HepG2 (cell line): ENCODE results near the gene CAPN8.

Source experiments
- CTCF ChIP-seq: sonication (generic); formaldehyde crosslinking; IDR thresholded peaks from 2 replicates; pipeline ENCODE4 v1.5.0; 2020; ENCODE audit warnings: mild to moderate bottlenecking, missing genetic modification reagents, moderate library complexity
- DNMT1 ChIP-seq: sonication (generic); formaldehyde crosslinking; IDR thresholded peaks from 2 replicates; pipeline ENCODE4 v1.5.1; 2020; ENCODE audit warnings: mild to moderate bottlenecking, missing genetic modification reagents
- KDM1A ChIP-seq: IDR thresholded peaks from 2 replicates; pipeline ENCODE4 v1.6.1; 2016; ENCODE audit warnings: missing compliant biosample characterization
- KLF11 ChIP-seq: IDR thresholded peaks from 2 replicates; pipeline ENCODE4 v1.6.1; 2016; ENCODE audit warnings: missing compliant biosample characterization
- MEIS1 ChIP-seq: sonication (generic); formaldehyde crosslinking; IDR thresholded peaks from 2 replicates; pipeline ENCODE4 v1.9.0; 2021; ENCODE audit warnings: mild to moderate bottlenecking, missing genetic modification reagents, moderate library complexity, borderline replicate concordance
- MXD3 ChIP-seq: IDR thresholded peaks from 2 replicates; pipeline ENCODE4 v1.6.1; 2016; ENCODE audit warnings: mild to moderate bottlenecking, missing biosample characterization, missing genetic modification reagents
- ZBTB10 ChIP-seq: sonication (generic); formaldehyde crosslinking; IDR thresholded peaks from 2 replicates; pipeline ENCODE4 v1.4.0; 2020; ENCODE audit warnings: missing genetic modification reagents, borderline replicate concordance
- ZFP91 ChIP-seq: sonication (generic); formaldehyde crosslinking; IDR thresholded peaks from 2 replicates; pipeline ENCODE4 v1.9.0; 2022; ENCODE audit warnings: missing genetic modification reagents, mild to moderate bottlenecking, borderline replicate concordance
- ZNF256 ChIP-seq: sonication (generic); formaldehyde crosslinking; conservative IDR thresholded peaks from 2 replicates; pipeline ENCODE4 v1.4.0; 2020; ENCODE audit warnings: missing genetic modification reagents
- ZNF263 ChIP-seq: sonication (generic); formaldehyde crosslinking; IDR thresholded peaks from 2 replicates; pipeline ENCODE4 v1.4.0; 2020; ENCODE audit warnings: missing genetic modification reagents
- ZNF318 ChIP-seq: sonication (generic); formaldehyde crosslinking; IDR thresholded peaks from 2 replicates; pipeline ENCODE4 v1.4.0; 2020; ENCODE audit warnings: mild to moderate bottlenecking, missing genetic modification reagents
- ZXDC ChIP-seq: sonication (generic); formaldehyde crosslinking; IDR thresholded peaks from 2 replicates; pipeline ENCODE4 v1.5.0; 2020; ENCODE audit warnings: mild to moderate bottlenecking, missing genetic modification reagents

- no peak for TF ChIP-seq DNMT1 (CRISPR knock-in tag)
- TF ChIP-seq MXD3 (CRISPR knock-in tag), result no peak
- TF ChIP-seq MEIS1 (CRISPR knock-in tag), result no peak
- TF ChIP-seq CTCF (CRISPR knock-in tag), result no peak
- TF ChIP-seq ZFP91, result no peak
- TF ChIP-seq ZNF263 (CRISPR knock-in tag), result no peak
- TF ChIP-seq ZBTB10 (CRISPR knock-in tag), result no peak
- no peak for TF ChIP-seq ZNF256
- TF ChIP-seq KLF11, result no peak
- TF ChIP-seq ZNF318 (CRISPR knock-in tag), result no peak
- no peak for TF ChIP-seq KDM1A
- TF ChIP-seq ZXDC (CRISPR knock-in tag), result no peak
Measured at GRCh38 chr1:223639331-223639749, 26.2 kb downstream of the CAPN8 start.
